Measurements from ENCODE around the gene BRMS1L. TPM values are rescaled to one million over a fixed set of nuclear protein-coding genes. Genes with fewer than 3 reads are reported as not detected.
A peak's percentile ranks its signal among the peaks of the same experiment; 100 is the strongest.

BRMS1L gene
- total RNA-seq, 1 experiment from 2014 or later, result 8.0 TPM

GRCh38 chr14:35883677-35884293 is 57.6 kb downstream of the BRMS1L start:
- no peak overlapping the region for H3K4me2 ChIP-seq
- BruUV-seq (replicated peaks), result no TSS peak
- CTCF ChIA-PET, result interaction anchor here (0.6 to 1.5 kb wide), 4 partner anchors 186 to 1259 kb away, joined by 3 to 4 read pairs (median 3); no protein-coding TSS in a partner anchor

GRCh38 chr14:35890308-35890707 is 64.2 kb downstream of the BRMS1L start:
- no peak overlapping the region for H3K4me3 ChIP-seq
- H2AFZ ChIP-seq, result no peak overlapping the region
- no TSS peak for BruUV-seq (replicated peaks)
- CTCF ChIA-PET, result no interaction called here
- H3K79me2 ChIP-seq (ENCODE audit: low read depth), result no peaks in the 10 kb centered on the region
- H3K9me3 ChIP-seq (ENCODE audit: insufficient read depth, low read depth), result no peaks in the 10 kb centered on the region
- DNase-seq, result no peak
- H3F3A ChIP-seq (ENCODE audit: insufficient read depth, low read depth), result no peaks in the 10 kb centered on the region
- no peak for TF ChIP-seq EZH2 (IDR thresholded peaks at IDR 0.05; ENCODE audit: low read depth)
- TF ChIP-seq CTCF (conservative IDR thresholded peaks at IDR 0.05), result no peak
- no peaks in the 10 kb centered on the region for H3K4me1 ChIP-seq (replicated peaks; ENCODE audit: insufficient read depth)
- no peak overlapping the region for H3K27ac ChIP-seq
- no peaks in the 10 kb centered on the region for H3K36me3 ChIP-seq (ENCODE audit: low read depth)
- no peaks in the 10 kb centered on the region for H3K27me3 ChIP-seq (ENCODE audit: insufficient read depth, low read depth)
- POLR2A ChIA-PET (ENCODE audit: unreplicated experiment), result no interaction called here
- no peaks in the 10 kb centered on the region for H4K20me1 ChIP-seq (ENCODE audit: insufficient read depth)
- H3K9me2 ChIP-seq (ENCODE audit: insufficient read depth), result no peaks in the 10 kb centered on the region
- no peak overlapping the region for H3K4me2 ChIP-seq
- intact Hi-C loops (cut with micrococcal nuclease; ENCODE audit: unreplicated experiment), result no loop called here

More at GRCh38 chr14:35883677-35884293, 57.6 kb downstream of the BRMS1L start:
- Histone ChIP-seq H4K20me1 (ENCODE audit: insufficient read depth) (no peaks in the 10 kb centered on the region), H3F3A (ENCODE audit: insufficient read depth, low read depth) (0 out of 2 replicates have a peak, but pooled peaks cover 3% of the 10 kb centered on the region), H3K9me2 (ENCODE audit: insufficient read depth) (no peaks in the 10 kb centered on the region), H3K27me3 (ENCODE audit: insufficient read depth, low read depth) (no peaks in the 10 kb centered on the region), H3K4me3 (no peak overlapping the region), H3K9me3 (ENCODE audit: insufficient read depth, low read depth) (no peaks in the 10 kb centered on the region), H3K36me3 (ENCODE audit: low read depth) (no peaks in the 10 kb centered on the region), H3K27ac (no peak overlapping the region), H2AFZ (no peak overlapping the region), H3K79me2 (ENCODE audit: low read depth) (no peaks in the 10 kb centered on the region), H3K4me1 (replicated peaks; ENCODE audit: insufficient read depth) (peaks cover 7% of the 10 kb centered on the region)
- peak in 1 of 2 experiments; percentile 17 for DNase-seq
- TF ChIP-seq CTCF (conservative IDR thresholded peaks at IDR 0.05) (peak; percentile 64), EZH2 (IDR thresholded peaks at IDR 0.05; ENCODE audit: low read depth) (no peak)
- intact Hi-C loops (cut with micrococcal nuclease; ENCODE audit: unreplicated experiment), result loop anchor here (1.0 to 5.0 kb wide), 2 partner anchors 186 to 1264 kb away; no protein-coding TSS in a partner anchor
- POLR2A ChIA-PET (ENCODE audit: unreplicated experiment), result no interaction called here

DNA sequence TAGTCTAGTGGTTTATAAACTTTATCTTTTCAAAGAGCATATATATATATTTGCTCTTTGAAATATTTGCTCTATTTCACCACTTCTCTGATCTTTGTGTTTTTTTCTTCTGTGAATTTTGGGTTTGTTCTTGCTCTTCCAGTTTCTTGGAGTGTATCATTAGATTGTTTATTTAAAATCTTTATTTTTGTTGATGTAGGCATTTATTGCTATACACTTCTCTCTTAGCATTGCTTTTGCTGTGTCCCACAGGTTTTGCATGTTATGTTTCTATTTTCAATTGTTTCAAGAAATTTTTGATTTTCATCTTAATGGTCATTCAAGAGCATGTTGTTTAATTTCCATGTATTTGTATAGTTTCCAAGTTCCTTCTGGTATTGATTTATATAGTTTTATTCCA is 69.1 kb downstream of the BRMS1L start:
- Histone ChIP-seq H3K27ac (no peak overlapping the region), H3K27me3 (ENCODE audit: insufficient read depth, low read depth) (no peaks in the 10 kb centered on the region), H3F3A (ENCODE audit: insufficient read depth, low read depth) (no peaks in the 10 kb centered on the region), H3K9me3 (ENCODE audit: insufficient read depth, low read depth) (no peaks in the 10 kb centered on the region; the same call in 1 of the 2 replicates), H3K9me2 (ENCODE audit: insufficient read depth) (no peaks in the 10 kb centered on the region), H3K4me3 (no peak overlapping the region), H3K36me3 (ENCODE audit: low read depth) (no peaks in the 10 kb centered on the region), H4K20me1 (ENCODE audit: insufficient read depth) (no peaks in the 10 kb centered on the region), H3K79me2 (ENCODE audit: low read depth) (no peaks in the 10 kb centered on the region), H2AFZ (no peak overlapping the region), H3K4me2 (no peak overlapping the region), H3K4me1 (replicated peaks; ENCODE audit: insufficient read depth) (no peaks in the 10 kb centered on the region)
- POLR2A ChIA-PET (ENCODE audit: unreplicated experiment), result no interaction called here
- intact Hi-C loops (cut with micrococcal nuclease; ENCODE audit: unreplicated experiment), result no loop called here
- no peak for TF ChIP-seq EZH2 (IDR thresholded peaks at IDR 0.05; ENCODE audit: low read depth)
- no peak for TF ChIP-seq CTCF (conservative IDR thresholded peaks at IDR 0.05)
- no peak for DNase-seq
- CTCF ChIA-PET, result no interaction called here
- BruUV-seq (replicated peaks), result no TSS peak

Measured in PC-9 (cell line).